HCT116 (cell line): ENCODE data around the gene C3orf52. TPM values are rescaled to one million over a fixed set of nuclear protein-coding genes. Genes with fewer than 3 reads are reported as not detected.

Source experiments
- ATAC-seq: fragments of 200-7000 bp; cut with Tn5 transposase; 2 replicates; pipeline ENCODE4 v1.9.1; 2020; ENCODE audit warnings: mild to moderate bottlenecking, moderate library complexity
- BruUV-seq: library from RNA; stranded (reverse); fragments of 400-500 nt; replicated peaks from 2 replicates; lab custom pipeline; 2021; lab: Mats Ljungman, UMichigan
- CTCF ChIA-PET: fragments of 300-600 bp; sonication (Branson Sonifier 250); formaldehyde crosslinking; loops from one replicate; lab custom pipeline; 2021; ENCODE audit warnings: antibody characterized with exemption; lab: Charles Lee
- POLR2A ChIA-PET: fragments of 300-600, 350-600 bp; sonication (Branson Sonifier 250); formaldehyde crosslinking; loops from one replicate; lab custom pipeline; 2021; ENCODE audit warnings: antibody characterized with exemption; lab: Charles Lee
- RAD21 ChIA-PET, 2 experiments: fragments of 300-600 bp; sonication (Branson Sonifier 250); formaldehyde crosslinking; loops; one replicate each; lab custom pipeline; 2023; ENCODE audit warnings: low total read pairs in 2 of 2; ENCODE audit not compliant: uncharacterized antibody in 2 of 2, unreplicated experiment in 2 of 2, low non-redundant PET in 1 of 2; lab: Charles Lee
- DNase-seq: peaks from one replicate; pipeline ENCODE4 v3.0.0-alpha.2; 2010; ENCODE audit warnings: low read depth, low spot score
- H2AFZ ChIP-seq: fragments of 200-600 bp; shearing (Covaris generic), sonication (generic); 2 replicates; pipeline ENCODE4 v1.6.1; 2017; ENCODE audit warnings: low read depth, mixed run types, mixed read lengths, antibody characterized with exemption, low read length; ENCODE audit not compliant: poor library complexity, severe bottlenecking
- H3K27ac ChIP-seq: 2 replicates; pipeline ENCODE4 v1.5.1; 2012; ENCODE audit warnings: low read depth, low read length
- H3K27me3 ChIP-seq: fragments of 200-600 bp; sonication (generic); 2 replicates; pipeline ENCODE4 v1.6.1; 2016; ENCODE audit warnings: mixed run types, low read length, mixed read lengths; ENCODE audit not compliant: insufficient read depth
- H3K36me3 ChIP-seq, 2 experiments: fragments of 200-500 bp in 1 of 2; fragments of 200-600 bp in 1 of 2; sonication (Bioruptor generic) in 1 of 2; sonication (generic) in 1 of 2; 2 replicates each; pipeline versions ENCODE4 v1.5.1 to v1.6.1; 2014 to 2016; ENCODE audit warnings: low read length in 2 of 2, inconsistent platforms in 1 of 2, mixed read lengths in 1 of 2, mixed run types in 1 of 2; ENCODE audit not compliant: insufficient read depth in 2 of 2, control insufficient read depth in 1 of 2
- H3K4me1 ChIP-seq, 2 experiments: fragments of 200-600 bp in 1 of 2; sonication (generic) in 1 of 2; 2 replicates each; pipeline versions ENCODE4 v1.5.1 to v1.6.1; 2012 to 2017; ENCODE audit warnings: low read length in 2 of 2, inconsistent platforms in 1 of 2, mild to moderate bottlenecking in 1 of 2, mixed read lengths in 1 of 2, mixed run types in 1 of 2, moderate library complexity in 1 of 2; ENCODE audit not compliant: insufficient read depth in 2 of 2, control insufficient read depth in 1 of 2
- H3K4me2 ChIP-seq: fragments of 200-600 bp; sonication (generic); 2 replicates; pipeline ENCODE4 v1.6.1; 2017; ENCODE audit warnings: mixed run types, low read length, mixed read lengths
- H3K4me3 ChIP-seq, 2 experiments: fragments of 200-600 bp in 1 of 2; sonication (generic) in 1 of 2; replicated peaks in 1 of 2; 2 replicates each; pipeline ENCODE4 v1.5.1; 2011 to 2016; ENCODE audit warnings: low read length in 2 of 2, control low read depth in 1 of 2, low read depth in 1 of 2, mild to moderate bottlenecking in 1 of 2, mixed read lengths in 1 of 2, mixed run types in 1 of 2
- H3K79me2 ChIP-seq: fragments of 200-600 bp; sonication (generic); 2 replicates; pipeline ENCODE4 v1.6.1; 2017; ENCODE audit warnings: mild to moderate bottlenecking, mixed run types, low read length, moderate library complexity, mixed read lengths; ENCODE audit not compliant: insufficient read depth
- H3K9ac ChIP-seq: fragments of 200-600 bp; sonication (generic); 2 replicates; pipeline ENCODE4 v1.6.1; 2016; ENCODE audit warnings: low read length, mixed read lengths
- H3K9me2 ChIP-seq: fragments of 200-600 bp; sonication (generic), shearing (Covaris generic); 2 replicates; pipeline ENCODE4 v1.6.1; 2017; ENCODE audit warnings: mixed run types, mild to moderate bottlenecking, moderate library complexity; ENCODE audit not compliant: insufficient read depth
- H3K9me3 ChIP-seq, 2 experiments: fragments of 200-500 bp in 1 of 2; fragments of 200-600 bp in 1 of 2; sonication (Bioruptor generic) in 1 of 2; sonication (generic) in 1 of 2; 2 replicates each; pipeline ENCODE4 v1.6.1; 2014 to 2017; ENCODE audit warnings: low read length in 2 of 2, mixed read lengths in 2 of 2, inconsistent platforms in 1 of 2, low read depth in 1 of 2, mild to moderate bottlenecking in 1 of 2, mixed run types in 1 of 2, moderate library complexity in 1 of 2; ENCODE audit not compliant: control insufficient read depth in 1 of 2, insufficient read depth in 1 of 2
- H4K20me1 ChIP-seq: fragments of 200-600 bp; sonication (generic), shearing (Covaris generic); 2 replicates; pipeline ENCODE4 v1.6.1; 2017; ENCODE audit warnings: mixed run types, mild to moderate bottlenecking, moderate library complexity; ENCODE audit not compliant: insufficient read depth
- ATF3 ChIP-seq: IDR thresholded peaks from 2 replicates; pipeline ENCODE4 v1.6.1; 2012
- CEBPB ChIP-seq: IDR thresholded peaks from 2 replicates; pipeline ENCODE4 v1.6.1; 2012; ENCODE audit warnings: low read depth
- ELF1 ChIP-seq: IDR thresholded peaks from 2 replicates; pipeline ENCODE4 v1.6.1; 2012; ENCODE audit warnings: low read depth, borderline replicate concordance
- EZH2 ChIP-seq: fragments of 200-600 bp; sonication (generic); IDR thresholded peaks from 2 replicates; pipeline ENCODE4 v1.6.1; 2017; ENCODE audit warnings: antibody characterized with exemption, mixed run types
- EZH2phosphoT487 ChIP-seq: fragments of 200-600 bp; IDR thresholded peaks from 2 replicates; pipeline ENCODE4 v1.6.1; 2018; ENCODE audit warnings: antibody characterized with exemption, borderline replicate concordance
- FOSL1 ChIP-seq: IDR thresholded peaks from 2 replicates; pipeline ENCODE4 v1.6.1; 2012; ENCODE audit warnings: low read depth
- JUND ChIP-seq: IDR thresholded peaks from 2 replicates; pipeline ENCODE4 v1.6.1; 2012
- MAX ChIP-seq: IDR thresholded peaks from 2 replicates; pipeline ENCODE4 v1.6.1; 2012
- POLR2A ChIP-seq: IDR thresholded peaks from 2 replicates; pipeline ENCODE4 v1.7.0; 2011; ENCODE audit warnings: borderline replicate concordance; ENCODE audit not compliant: insufficient read depth, insufficient read length; ENCODE audit errors: extremely low read depth
- POLR2AphosphoS5 ChIP-seq: IDR thresholded peaks from 2 replicates; pipeline ENCODE4 v1.6.1; 2011; ENCODE audit warnings: mild to moderate bottlenecking, low read depth, low read length, moderate library complexity
- RAD21 ChIP-seq: IDR thresholded peaks from 2 replicates; pipeline ENCODE4 v1.6.1; 2012; ENCODE audit warnings: low read depth, mild to moderate bottlenecking
- REST ChIP-seq: IDR thresholded peaks from 2 replicates; pipeline ENCODE4 v1.6.1; 2012; ENCODE audit warnings: low read depth
- SIN3A ChIP-seq: IDR thresholded peaks from 2 replicates; pipeline ENCODE4 v1.6.1; 2012; ENCODE audit warnings: low read depth
- SP1 ChIP-seq: IDR thresholded peaks from 2 replicates; pipeline ENCODE4 v1.6.1; 2012; ENCODE audit warnings: low read depth
- SRF ChIP-seq: IDR thresholded peaks from 2 replicates; pipeline ENCODE4 v1.6.1; 2012; ENCODE audit warnings: low read depth
- TCF7L2 ChIP-seq: IDR thresholded peaks from 2 replicates; pipeline ENCODE4 v1.7.0; 2011; ENCODE audit warnings: borderline replicate concordance, inconsistent platforms; ENCODE audit not compliant: insufficient read depth, insufficient read length; ENCODE audit errors: extremely low read depth
- YY1 ChIP-seq: IDR thresholded peaks from 2 replicates; pipeline ENCODE4 v1.6.1; 2011; ENCODE audit warnings: low read length, low read depth, moderate library complexity, mild to moderate bottlenecking; ENCODE audit not compliant: insufficient replicate concordance; ENCODE audit errors: extremely low read depth
- ZBTB33 ChIP-seq: IDR thresholded peaks from 2 replicates; pipeline ENCODE4 v1.6.1; 2011; ENCODE audit warnings: mild to moderate bottlenecking, low read length, moderate library complexity; ENCODE audit not compliant: insufficient replicate concordance; ENCODE audit errors: extremely low read depth
- ZNF274 ChIP-seq: fragments of 200-500 bp; sonication (Bioruptor generic); IDR thresholded peaks from 2 replicates; pipeline ENCODE4 v1.6.1; 2014; ENCODE audit warnings: mild to moderate bottlenecking, low read depth, low read length, inconsistent platforms
- intact Hi-C: fragments of 100-400 bp; cut with micrococcal nuclease; formaldehyde crosslinking; loops from 2 replicates; pipeline ENCODE4 v1.10.0; 2022
- total RNA-seq: library from RNA; stranded (reverse); gene quantifications from one replicate; pipeline ENCODE4 v1.2.1, GENCODE V29; 2021; ENCODE audit not compliant: unreplicated experiment

The C3orf52 gene
- total RNA-seq, 1 experiment from 2014 or later: 14.3 TPM

- intact Hi-C loops: no loop called here
- ChIA-PET RAD21 (no interaction called here), CTCF (no interaction called here), POLR2A (no interaction called here)
- Histone ChIP-seq H3K9me3 (peaks cover 0 to 7% of the 10 kb centered on the region in 2 experiments; a peak in 1 of 4 replicates), H3K4me2 (no peak overlapping the region), H3K4me3 (no peak overlapping the region), H3K4me1 (no peaks in the 10 kb centered on the region), H3K79me2 (no peaks in the 10 kb centered on the region), H3K9ac (no peak overlapping the region), H2AFZ (no peak overlapping the region), H3K36me3 (no peaks in the 10 kb centered on the region), H4K20me1 (no peaks in the 10 kb centered on the region), H3K27me3 (no peaks in the 10 kb centered on the region), H3K27ac (no peak overlapping the region), H3K9me2 (no peaks in the 10 kb centered on the region)
- DNase-seq (no peak), ATAC-seq (no peak)
- BruUV-seq: no TSS peak
- TF ChIP-seq ZNF274: no peak
- TF ChIP-seq EZH2phosphoT487: no peak
- TF ChIP-seq CEBPB: no peak
- no peak for TF ChIP-seq POLR2A
- TF ChIP-seq YY1: no peak
- no peak for TF ChIP-seq RAD21
- no peak for TF ChIP-seq SIN3A
- no peak for TF ChIP-seq EZH2
- no peak for TF ChIP-seq TCF7L2
- TF ChIP-seq ATF3: no peak
- TF ChIP-seq SP1: no peak
- no peak for TF ChIP-seq JUND
- TF ChIP-seq ELF1: no peak
- TF ChIP-seq POLR2AphosphoS5: no peak
- no peak for TF ChIP-seq MAX
- TF ChIP-seq SRF: no peak
- TF ChIP-seq REST: no peak
- TF ChIP-seq FOSL1: no peak
- TF ChIP-seq ZBTB33: no peak
These were observed 57.1 kb downstream of the C3orf52 start for GRCh38 chr3:112143251-112143650.
